Keratinocyte (primary cell): ENCODE results near the gene GPR37L1.

Source experiments
- EZH2 ChIP-seq: IDR thresholded peaks from one replicate; pipeline ENCODE4 v1.6.1; 2012; ENCODE audit warnings: inconsistent platforms, mild to moderate bottlenecking, low read length, moderate library complexity
- TF ChIP-seq, protein P1 (sequence below), 3 experiments: IDR thresholded peaks in 1 of 3; conservative IDR thresholded peaks in 1 of 3; optimal IDR thresholded peaks in 1 of 3; 2 replicates in 2 of 3; 3 replicates in 1 of 3; pipeline versions ENCODE3 to v1.5.1; 2011; ENCODE audit warnings: low read length in 3 of 3, mild to moderate bottlenecking in 3 of 3, moderate library complexity in 2 of 3, control low read depth in 1 of 3, inconsistent platforms in 1 of 3; ENCODE audit not compliant: insufficient read depth in 2 of 3; ENCODE audit errors: extremely low read depth in 1 of 3

DNA sequence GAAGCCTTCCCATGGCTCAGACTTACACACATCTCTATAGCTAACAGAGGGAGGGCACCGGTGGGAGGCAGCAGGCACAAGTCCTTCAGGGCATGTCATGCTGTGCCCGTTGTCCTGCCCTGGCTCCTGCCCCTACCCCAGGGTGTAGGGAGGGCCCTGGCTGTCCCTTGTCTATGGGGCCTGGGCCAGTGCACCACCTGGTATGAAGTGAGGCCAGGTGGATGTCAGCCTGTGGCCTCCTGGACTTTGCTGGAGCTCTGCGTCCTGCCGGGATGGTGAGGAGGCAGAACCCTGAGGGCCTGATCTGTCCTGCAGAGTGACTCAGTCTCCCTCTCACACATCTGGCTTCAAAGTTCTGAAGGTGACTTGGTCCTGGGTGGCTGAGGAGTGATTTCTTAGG is 47.3 kb upstream of the GPR37L1 start:
- TF ChIP-seq EZH2, result no peak
- TF ChIP-seq, protein P1, sequence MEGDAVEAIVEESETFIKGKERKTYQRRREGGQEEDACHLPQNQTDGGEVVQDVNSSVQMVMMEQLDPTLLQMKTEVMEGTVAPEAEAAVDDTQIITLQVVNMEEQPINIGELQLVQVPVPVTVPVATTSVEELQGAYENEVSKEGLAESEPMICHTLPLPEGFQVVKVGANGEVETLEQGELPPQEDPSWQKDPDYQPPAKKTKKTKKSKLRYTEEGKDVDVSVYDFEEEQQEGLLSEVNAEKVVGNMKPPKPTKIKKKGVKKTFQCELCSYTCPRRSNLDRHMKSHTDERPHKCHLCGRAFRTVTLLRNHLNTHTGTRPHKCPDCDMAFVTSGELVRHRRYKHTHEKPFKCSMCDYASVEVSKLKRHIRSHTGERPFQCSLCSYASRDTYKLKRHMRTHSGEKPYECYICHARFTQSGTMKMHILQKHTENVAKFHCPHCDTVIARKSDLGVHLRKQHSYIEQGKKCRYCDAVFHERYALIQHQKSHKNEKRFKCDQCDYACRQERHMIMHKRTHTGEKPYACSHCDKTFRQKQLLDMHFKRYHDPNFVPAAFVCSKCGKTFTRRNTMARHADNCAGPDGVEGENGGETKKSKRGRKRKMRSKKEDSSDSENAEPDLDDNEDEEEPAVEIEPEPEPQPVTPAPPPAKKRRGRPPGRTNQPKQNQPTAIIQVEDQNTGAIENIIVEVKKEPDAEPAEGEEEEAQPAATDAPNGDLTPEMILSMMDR (optimal IDR thresholded peaks at IDR 0.05 in 1 of 3, IDR thresholded peaks at IDR 0.05 in 1 of 3, conservative IDR thresholded peaks at IDR 0.05 in 1 of 3; ENCODE audit: extremely low read depth in 1 of 3, insufficient read depth in 2 of 3, low read length in 3 of 3), result no peak
